ENCODE measurements around the gene URB1.
A peak's percentile ranks its signal among the peaks of the same experiment; 100 is the strongest.

The URB1 gene

DNA sequence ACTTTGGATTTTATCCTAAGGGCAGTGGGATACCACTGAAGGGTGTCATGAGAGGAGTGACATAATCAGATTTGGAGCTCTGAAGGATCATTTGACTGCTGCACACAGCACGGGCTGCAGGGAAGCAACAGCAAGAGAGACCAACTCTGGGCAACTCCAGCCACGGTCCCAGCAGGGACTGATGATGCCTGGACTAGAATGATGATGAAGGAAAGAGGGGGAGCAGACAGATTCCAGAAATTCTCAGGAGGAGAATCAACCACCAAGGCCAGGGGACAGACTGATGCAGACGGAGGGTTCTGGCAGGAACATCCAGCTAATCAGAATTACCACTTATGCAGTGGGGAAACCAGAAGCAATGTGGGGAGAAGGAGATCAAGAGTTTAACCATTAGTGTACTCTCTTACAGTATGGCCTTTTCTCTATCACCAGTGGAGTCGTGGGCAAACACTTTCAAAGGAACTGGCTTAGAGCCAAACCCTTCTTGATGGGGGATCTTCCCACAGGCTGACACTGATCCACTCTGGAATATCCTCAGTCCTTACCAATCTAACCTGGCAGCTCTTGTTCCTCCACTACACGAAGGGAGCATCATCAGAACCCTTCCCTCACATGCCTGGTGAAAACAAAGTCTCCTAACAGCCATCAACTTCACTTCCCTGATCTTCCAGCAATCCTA lies 3.3 kb downstream of the URB1 start:
- peaks cover 7% of the 10 kb centered on the region for H3K9me3 Mint-ChIP-seq
- peaks cover 23% of the 10 kb centered on the region for H3K4me1 Mint-ChIP-seq

DNA sequence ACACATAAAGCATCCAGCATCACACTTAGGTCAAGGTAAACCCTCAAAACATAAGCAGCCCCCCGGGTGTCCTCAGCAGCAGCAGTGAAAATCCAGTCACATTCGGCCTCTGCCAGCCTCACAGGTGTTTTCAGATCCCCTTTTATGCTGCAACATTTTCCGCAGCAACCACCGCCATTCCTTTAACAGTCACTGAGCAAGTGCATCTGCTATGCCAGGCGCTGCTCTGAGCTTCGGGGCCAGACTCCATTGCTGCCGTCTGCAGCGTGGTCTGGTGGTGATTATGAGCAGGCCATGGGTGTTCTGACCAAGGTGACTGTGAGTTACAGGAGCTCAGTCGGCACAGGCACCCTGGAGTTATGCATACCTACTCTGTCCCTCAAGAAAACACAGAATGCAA lies 4.5 kb downstream of the URB1 start:
- Mint-ChIP-seq H3K27ac (no peak overlapping the region), H3K9me3 (peaks cover 3% of the 10 kb centered on the region), H3K4me3 (no peak overlapping the region), H3K36me3 (ENCODE audit: low read depth) (peaks cover 30% of the 10 kb centered on the region), H3K4me1 (peaks cover 23% of the 10 kb centered on the region), H3K27me3 (ENCODE audit: low read depth) (no peaks in the 10 kb centered on the region)
- TF ChIP-seq, protein P1, sequence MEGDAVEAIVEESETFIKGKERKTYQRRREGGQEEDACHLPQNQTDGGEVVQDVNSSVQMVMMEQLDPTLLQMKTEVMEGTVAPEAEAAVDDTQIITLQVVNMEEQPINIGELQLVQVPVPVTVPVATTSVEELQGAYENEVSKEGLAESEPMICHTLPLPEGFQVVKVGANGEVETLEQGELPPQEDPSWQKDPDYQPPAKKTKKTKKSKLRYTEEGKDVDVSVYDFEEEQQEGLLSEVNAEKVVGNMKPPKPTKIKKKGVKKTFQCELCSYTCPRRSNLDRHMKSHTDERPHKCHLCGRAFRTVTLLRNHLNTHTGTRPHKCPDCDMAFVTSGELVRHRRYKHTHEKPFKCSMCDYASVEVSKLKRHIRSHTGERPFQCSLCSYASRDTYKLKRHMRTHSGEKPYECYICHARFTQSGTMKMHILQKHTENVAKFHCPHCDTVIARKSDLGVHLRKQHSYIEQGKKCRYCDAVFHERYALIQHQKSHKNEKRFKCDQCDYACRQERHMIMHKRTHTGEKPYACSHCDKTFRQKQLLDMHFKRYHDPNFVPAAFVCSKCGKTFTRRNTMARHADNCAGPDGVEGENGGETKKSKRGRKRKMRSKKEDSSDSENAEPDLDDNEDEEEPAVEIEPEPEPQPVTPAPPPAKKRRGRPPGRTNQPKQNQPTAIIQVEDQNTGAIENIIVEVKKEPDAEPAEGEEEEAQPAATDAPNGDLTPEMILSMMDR (IDR thresholded peaks at IDR 0.05; ENCODE audit: unreplicated experiment in 3 of 3), result no peak

More for the DNA sequence above, 3.3 kb downstream of the URB1 start:
- peaks cover 22% of the 10 kb centered on the region for H3K36me3 Mint-ChIP-seq (ENCODE audit: low read depth)
- H3K27ac Mint-ChIP-seq, result no peak overlapping the region
- no peaks in the 10 kb centered on the region for H3K27me3 Mint-ChIP-seq (ENCODE audit: low read depth)
- H3K4me3 Mint-ChIP-seq, result peak overlapping the region; percentile 56 to 76 (median 64)
- TF ChIP-seq, protein P1 (IDR thresholded peaks at IDR 0.05; ENCODE audit: unreplicated experiment in 3 of 3), result no peak

DNA sequence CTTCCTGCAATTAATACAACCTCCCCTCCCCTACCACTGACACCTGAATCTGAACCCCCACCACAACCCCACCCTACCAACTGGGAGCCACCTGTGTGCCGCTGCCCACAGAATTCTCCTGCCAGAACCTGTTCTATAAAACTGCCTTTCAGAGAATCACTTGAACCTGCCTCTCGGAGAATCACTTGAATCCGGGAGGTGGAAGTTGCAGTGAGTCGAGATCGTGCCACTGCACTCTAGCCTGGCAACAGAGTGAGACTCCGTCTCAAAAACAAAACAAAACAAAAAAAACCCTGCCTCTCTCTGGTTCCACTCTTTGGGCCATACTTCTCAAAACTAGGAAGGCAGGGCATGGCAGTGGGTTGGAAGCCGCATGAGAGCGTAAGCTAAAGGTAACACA lies 5.7 kb downstream of the URB1 start:
- Mint-ChIP-seq H3K36me3 (ENCODE audit: low read depth) (peaks cover 36% of the 10 kb centered on the region), H3K9me3 (no peaks in the 10 kb centered on the region), H3K4me3 (no peak overlapping the region), H3K4me1 (peaks cover 28% of the 10 kb centered on the region), H3K27ac (no peak overlapping the region), H3K27me3 (ENCODE audit: low read depth) (no peaks in the 10 kb centered on the region)
- TF ChIP-seq, protein P1 (IDR thresholded peaks at IDR 0.05; ENCODE audit: unreplicated experiment in 3 of 3), result no peak

DNA sequence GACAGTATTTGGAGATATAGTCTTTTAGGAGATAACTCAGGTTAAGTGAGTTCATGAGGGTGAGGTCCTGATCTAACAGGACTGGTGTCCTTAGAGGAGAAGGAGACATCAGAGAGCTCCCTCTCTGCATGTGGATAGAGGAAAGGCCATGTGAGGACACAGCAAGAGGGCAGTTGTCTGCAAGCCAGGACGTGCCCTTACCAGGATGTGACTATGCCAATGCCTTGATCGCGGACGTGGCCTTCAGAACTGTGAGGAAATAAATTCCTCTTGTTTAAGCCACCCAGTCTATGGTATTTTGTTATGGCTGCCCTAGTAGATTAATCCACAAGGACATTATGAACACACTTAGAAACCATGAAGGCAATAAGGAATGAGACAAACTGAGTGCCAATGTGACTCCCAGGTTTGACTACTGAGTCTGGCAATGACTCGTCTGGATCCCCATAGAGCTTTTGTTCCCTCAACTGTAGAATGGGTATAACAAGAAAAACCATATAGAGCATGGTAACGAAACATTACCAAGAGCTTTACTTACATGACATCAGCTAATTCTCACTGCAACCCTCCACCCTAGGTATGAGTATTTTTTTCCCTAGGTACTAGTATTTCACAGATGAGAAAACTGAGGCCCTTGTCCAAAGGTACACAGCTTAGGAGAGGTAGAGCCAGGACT lies 6.5 kb downstream of the URB1 start:
- Mint-ChIP-seq H3K36me3 (ENCODE audit: low read depth) (peaks cover 38% of the 10 kb centered on the region), H3K4me3 (no peak overlapping the region), H3K27ac (no peak overlapping the region), H3K9me3 (no peaks in the 10 kb centered on the region), H3K4me1 (peaks cover 32% of the 10 kb centered on the region), H3K27me3 (ENCODE audit: low read depth) (no peaks in the 10 kb centered on the region)
- TF ChIP-seq, protein P1 (IDR thresholded peaks at IDR 0.05; ENCODE audit: unreplicated experiment in 3 of 3), result no peak

DNA sequence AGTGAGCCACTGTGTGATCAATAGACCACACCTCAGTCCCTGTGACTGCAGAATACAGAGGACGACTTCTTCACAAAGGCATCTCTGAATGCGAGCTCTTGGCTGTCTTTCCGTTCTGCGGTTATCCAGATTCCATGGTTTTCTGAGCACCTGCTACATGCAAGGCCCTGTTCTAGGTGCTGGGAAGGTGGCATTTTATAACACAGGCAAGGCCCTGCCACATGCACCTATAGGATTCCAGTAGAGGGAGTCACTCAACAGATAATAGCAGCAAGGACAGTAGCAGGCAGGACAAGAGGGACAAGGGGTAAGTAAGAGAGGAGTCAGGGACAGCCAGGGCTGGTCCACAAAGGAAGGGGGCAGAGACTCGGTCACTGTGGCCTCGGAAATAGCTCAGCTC lies 9.0 kb downstream of the URB1 start:
- no peak overlapping the region for H3K4me3 Mint-ChIP-seq
- no peak overlapping the region for H3K27ac Mint-ChIP-seq
- TF ChIP-seq, protein P1 (IDR thresholded peaks at IDR 0.05; ENCODE audit: unreplicated experiment in 3 of 3), result no peak
- H3K9me3 Mint-ChIP-seq, result no peaks in the 10 kb centered on the region
- no peaks in the 10 kb centered on the region for H3K27me3 Mint-ChIP-seq (ENCODE audit: low read depth)
- peaks cover 37% of the 10 kb centered on the region for H3K4me1 Mint-ChIP-seq
- H3K36me3 Mint-ChIP-seq (ENCODE audit: low read depth), result peaks cover 51% of the 10 kb centered on the region
